GM21723 (cell line): ENCODE results near the gene SUCO.
"Not testable (repeated sequence)": the region's sequence is repeated elsewhere in the genome, so short reads cannot be mapped to it uniquely, and the experiment has no call there.

ENCODE experiments used
- ATAC-seq: cut with Tn5 transposase; IDR thresholded peaks from one replicate; pipeline ENCODE4 v1.9.1; 2021; ENCODE audit warnings: mild to moderate bottlenecking, moderate library complexity; ENCODE audit not compliant: unreplicated experiment

SUCO gene

DNA sequence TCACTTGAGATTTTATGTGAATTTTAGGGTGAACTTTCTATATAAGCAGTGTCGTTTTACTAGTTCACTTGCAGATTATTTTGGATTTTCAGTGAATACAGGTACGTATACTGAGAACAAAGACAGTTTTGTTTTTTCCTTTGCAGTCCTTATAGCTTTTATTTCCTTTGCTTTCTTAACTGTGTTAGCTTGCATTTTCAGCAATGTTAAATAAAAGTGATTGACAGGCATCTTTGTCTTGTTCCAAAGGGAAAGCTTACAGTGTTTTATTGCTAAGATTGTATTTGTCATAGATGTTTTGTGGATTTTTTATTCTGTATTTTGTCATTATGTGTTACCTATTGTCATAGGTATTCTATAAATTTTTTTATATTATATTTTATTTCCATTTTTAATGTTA is 72.7 kb downstream of the SUCO start:
- no peak for ATAC-seq

DNA sequence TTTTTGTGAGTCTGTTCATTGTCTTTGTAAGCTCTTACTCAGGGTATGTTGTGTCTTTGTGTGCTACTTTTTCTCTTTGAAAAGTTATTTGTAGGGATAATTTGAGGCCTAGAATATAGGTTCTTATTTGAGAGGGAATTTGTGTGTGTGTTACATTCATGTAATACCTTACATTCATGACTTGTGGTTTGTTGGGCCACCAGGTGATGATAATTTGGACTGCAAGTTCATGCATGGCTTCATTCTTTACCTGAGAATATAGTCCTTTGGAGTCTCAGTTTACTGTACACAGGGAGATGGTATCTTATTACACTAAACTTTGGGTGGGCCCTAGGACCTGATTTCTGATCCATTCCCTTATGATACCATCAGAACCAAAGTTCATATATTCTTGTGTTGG is 74.2 kb downstream of the SUCO start:
- ATAC-seq, result no peak

DNA sequence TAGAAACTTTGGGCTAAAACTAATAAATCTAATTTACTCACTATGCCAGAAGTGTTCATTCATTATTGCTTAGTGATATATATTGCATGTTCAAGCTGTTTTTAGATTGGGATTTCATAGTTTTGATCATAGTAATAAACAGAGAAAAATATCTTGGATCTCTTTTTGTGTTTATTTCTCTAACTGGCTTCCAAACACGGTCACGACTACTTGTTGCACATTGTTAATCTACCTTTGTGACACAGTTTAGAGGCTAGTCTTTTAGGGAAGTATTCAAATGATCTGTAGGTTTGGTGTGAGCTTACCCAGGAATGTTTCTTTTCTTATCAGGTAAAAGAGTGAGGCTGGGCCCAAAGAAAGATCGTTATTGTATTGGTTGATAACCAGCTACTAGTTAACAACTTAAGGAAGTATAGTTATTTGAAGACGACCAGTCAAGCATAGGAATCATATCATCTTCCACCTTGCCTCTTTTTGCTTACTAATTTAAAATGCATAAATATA is 75.2 kb downstream of the SUCO start:
- ATAC-seq, result no peak

DNA sequence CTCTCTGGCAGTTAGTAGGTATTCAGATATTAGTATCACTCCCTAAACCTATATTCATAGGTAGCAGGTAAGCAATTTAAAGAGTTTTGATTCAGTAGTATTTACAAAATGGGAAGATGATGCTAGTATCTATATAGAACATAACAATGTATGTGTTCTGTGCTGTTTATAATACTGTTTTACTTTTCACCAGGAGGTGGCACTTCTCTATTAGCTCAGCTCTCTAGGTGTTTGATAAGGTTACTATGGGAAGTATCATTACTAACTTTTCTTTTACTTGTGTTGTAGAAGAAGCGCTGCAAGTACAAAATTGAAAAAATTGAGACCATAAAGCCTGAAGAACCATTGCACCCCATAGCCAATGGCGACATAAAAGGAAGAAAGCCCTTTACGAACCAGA is 76.6 kb downstream of the SUCO start:
- no peak for ATAC-seq

DNA sequence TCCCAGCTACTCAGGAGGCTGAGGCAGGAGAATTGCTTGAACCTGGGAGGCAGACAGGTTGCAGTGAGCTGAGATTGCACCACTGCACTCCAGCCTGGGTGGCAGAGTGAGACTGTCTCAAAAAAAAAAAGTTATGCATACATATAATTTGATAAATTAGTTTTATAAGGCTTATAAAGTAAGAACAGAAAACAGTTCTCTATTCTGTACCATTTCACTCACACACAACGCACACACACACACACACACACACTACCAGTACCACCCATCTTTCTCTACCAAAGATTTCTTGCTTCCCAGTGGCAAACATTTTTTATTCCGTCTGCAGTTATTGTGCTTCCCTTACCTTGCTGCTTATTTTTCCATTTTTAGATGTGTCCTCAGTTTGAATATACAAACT is 79.5 kb downstream of the SUCO start:
- ATAC-seq, result no peak

DNA sequence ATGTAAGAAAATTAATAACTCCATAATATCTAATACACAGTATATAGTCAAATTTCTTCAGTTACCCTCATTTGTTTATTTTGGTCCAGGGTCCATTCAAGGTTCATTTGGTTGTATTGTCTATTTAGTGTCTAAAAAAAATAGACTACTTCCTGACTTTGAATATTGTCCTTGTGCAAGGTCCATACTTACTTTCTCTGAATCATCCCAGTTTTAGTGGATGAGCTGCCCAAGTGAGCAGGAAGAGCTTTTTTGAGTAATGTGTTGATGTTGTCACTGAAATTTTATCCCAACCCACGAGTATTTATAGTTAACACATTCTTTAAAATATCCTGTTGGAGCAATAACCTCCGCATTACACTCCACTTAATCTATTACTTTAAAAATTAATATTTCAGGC is 80.3 kb downstream of the SUCO start:
- ATAC-seq, result no peak

DNA sequence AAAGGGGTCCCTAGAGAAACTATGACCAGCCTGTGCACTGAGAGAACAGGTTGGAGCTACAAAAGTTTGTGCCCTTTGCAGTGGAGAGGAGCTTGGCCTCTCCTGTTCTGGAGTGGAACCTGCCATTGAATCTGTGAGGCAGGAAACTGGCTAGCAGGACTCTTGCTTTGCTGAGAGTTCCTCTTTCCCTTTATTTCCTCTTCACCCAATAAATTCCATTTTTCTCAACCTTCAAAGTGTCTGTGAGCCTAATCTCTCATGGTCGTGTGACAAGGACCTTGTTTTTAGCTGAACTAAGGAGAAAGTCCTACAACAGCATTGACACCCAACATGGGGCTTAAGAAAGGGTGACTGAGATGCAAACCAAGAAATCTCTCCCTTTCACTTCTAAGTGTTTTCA is 83.2 kb downstream of the SUCO start:
- ATAC-seq, result no peak

DNA sequence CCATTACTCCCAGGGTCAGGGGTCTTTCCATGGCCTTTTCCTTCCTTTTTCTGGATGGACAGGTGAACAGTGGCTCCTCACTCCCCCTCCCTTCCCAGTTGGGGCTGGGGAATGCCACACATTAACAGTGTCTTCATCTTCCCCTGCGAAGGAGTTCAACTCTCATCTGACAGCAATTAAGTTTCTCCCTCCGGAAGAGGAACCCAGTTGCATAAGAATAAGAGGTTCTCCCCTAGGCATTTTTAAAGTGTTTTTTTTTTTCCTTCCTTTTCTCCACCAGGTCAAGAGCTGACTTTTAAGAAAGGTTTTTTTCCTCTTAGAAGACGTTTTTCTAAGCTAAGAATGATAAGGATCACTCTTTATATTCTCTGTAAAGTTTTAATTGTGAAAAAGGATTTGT is 83.7 kb downstream of the SUCO start:
- no peak for ATAC-seq

DNA sequence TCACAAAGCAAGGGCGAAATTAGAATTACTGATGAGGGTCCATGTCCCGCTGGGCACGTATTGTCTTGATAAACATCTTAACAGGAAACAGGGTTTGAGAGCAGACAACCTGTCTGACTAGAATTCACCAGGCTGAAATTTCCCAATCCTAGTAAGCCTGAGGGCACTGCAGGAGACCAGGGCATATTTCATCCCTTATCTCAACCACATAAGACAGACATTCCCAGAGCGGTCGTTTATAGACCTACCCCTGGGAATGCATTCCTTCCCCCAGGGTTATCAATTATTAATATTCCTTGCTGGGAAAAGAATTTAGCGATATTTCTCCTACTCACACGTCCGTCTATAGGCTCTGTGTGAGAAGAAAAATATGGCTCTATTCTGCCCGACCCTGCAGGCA is 87.7 kb downstream of the SUCO start:
- ATAC-seq, result not testable (repeated sequence)

DNA sequence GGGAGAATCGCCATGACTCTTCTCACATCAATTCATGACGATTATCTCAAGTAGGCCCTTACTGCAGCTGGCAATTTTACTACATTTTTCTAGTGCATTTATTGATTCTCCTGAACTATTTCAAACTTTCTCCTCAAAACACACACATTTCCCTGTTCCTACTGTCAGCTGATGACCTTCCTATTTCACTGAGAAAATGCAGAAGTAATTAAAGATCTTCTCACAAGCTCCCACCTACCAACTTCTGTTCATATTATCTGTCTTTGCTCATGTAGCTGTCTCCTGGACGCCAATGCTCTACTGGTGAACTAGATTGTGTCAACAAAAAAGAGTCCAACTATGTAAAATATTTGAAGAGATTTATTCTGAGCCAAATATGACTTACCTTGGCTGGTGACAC is 89.6 kb downstream of the SUCO start:
- no peak for ATAC-seq

DNA sequence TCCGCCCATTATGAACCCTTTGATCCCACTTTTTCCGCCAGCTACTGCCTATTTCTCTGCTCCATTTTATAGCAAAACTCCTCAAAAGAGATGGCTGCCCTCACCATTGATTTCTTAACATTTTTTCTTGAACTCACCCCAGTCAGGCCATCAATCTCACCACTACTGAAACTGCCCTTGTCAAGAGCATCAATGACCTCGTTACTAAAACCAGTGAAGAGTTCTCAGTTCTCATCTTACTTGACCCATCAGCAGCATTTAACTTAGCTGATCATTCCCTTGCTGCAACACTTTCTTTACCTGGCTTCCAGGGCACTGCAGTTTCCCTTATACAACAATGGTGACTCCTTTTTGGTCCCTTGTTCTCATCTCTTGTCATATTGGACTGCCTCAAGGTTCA is 90.8 kb downstream of the SUCO start:
- no peak for ATAC-seq

DNA sequence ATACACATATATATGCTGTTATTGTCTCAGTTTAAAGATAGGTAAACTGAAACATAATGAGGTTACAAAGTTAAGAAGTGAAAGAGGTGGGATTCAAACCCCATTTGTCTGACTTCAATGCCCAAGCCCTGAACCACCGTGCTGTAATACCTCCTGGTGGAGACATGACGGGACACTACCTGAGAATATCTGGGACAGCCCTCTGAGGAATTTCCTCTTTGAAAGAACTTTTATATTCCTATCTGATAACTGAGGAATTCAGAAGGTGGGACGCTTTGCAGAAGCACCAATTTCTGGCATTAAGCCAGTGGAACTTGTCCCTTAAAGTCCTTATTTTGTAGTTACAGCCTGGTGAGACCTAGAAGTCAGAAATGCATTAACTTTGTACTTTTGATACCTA is 93.9 kb downstream of the SUCO start:
- ATAC-seq, result no peak

DNA sequence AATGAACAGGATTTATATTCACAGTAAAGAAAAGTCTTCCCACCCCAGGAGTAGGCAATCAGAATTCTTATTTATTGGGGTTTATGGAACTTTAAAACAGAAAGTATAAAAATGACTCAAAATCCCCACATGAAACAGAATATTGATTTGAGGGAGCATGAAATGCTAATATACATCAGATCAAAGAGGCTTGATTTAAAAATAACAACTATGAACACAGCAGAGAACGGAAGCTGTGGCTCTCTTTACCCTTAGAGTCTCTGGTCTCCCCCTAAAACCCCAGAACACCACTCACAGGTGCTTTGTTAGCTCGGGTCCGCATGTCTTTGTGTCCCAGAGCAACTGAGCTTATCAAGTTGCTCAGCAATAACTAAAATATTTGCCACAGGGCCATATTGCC is 94.8 kb downstream of the SUCO start:
- no peak for ATAC-seq

DNA sequence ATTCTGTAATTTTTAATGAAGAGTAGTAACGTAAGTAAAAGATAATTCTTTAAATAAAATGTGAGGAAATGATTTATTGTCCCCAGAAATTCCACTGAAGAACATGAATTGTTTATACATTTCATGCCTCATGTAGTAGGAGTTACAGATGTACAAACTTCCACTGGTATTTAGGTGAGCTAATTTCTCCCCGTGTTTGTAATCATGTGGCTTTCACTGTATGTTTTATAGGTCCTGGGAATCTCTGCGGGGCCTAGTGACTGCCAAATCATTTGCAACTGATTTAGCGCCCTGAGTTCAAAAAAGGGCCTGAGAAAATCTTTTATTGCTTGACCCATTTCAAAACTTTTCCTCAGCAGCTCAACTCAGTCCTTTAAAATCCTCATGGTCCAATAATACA is 95.5 kb downstream of the SUCO start:
- ATAC-seq, result no peak

DNA sequence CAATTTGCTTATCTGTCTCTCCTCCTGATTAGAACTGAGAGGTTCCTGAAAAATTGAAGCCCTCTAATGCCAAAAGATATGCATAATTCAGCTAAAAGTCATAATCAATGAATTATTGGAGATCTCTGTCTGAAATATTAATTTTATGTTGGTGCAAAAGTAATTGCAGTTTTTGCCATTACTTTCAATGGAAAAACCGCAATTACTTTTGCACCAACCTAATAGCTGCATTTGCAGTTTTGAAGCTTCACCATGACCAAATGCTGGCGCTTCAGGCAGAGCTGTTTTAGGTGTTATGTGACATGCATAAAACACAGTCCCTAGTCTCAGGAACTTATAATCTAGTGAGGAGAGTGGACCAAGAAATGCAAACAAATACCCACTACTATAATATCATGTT is 96.2 kb downstream of the SUCO start:
- ATAC-seq, result no peak

DNA sequence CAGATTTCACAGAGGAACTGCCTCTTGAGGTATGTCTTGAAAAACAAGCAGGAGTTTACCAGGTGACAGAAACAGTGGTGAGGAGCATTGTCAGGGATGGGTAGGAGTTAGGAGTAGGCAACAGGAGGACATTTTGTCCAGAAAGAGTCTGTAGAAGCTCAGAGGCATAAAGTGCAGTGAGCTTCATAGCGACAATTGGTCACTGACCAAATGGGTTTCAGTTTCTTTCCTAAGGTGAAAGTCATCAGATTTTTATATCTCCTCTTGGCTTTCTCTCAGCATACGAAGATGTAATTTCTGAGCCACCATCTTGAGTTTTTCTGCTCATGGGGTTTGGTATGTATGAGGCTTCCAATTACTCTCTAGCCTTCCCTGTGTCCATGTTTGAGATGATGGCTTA is 96.7 kb downstream of the SUCO start:
- ATAC-seq, result no peak

DNA sequence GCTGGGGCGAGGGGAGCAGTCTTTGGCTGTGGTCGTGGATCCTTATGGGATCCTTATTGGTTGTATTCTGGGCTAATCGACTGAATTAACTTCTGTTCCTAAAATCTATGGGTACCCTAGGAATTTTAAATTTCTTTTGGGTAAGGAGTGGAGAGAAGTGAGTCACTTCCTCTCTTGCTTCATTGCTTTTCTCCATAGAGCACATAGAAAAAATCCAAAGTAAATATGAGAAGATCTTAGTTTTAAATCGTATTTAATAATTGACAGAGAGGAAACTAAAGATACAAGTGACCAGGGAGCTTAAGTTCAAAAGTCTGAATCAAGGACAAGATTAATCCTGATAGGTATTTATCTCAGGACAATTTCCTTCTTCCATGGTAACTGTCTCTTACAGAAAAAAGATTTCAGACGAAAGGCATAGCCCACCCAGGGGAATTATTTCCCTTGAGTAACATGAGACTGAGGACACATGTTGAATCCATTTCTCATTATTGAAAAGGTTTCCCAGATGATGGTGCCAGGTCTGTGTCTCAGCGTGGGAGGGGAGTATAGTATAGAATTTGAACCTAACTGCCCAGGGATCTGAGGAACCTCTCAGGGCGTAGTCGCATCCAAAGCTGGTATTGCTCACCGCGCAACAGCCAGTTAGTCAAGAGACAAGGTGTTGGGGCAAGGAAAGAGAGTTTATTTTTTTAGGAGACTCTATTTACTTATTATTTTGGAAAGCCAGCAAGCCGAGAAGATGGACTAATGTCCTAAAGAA is 97.3 kb downstream of the SUCO start:
- ATAC-seq, result no peak

DNA sequence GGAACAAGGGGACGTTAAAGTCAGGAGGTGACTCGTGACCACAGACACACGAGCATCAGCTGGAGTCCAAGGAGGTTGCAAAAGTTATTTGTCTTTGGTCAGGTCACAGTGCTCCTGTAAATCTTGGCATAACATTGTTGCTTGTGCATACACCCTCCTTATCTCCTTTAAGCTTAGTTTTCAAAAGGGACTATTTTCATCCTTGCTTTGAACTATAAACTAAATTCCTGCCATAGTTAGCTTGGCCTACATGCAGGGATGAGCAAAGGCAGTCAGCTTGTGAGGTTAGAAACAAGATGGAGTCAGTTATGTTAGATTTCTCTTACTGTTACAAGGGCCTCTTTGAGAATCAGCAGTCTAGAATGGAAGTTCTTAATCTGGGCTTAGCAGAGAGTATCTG is 97.9 kb downstream of the SUCO start:
- ATAC-seq, result no peak

DNA sequence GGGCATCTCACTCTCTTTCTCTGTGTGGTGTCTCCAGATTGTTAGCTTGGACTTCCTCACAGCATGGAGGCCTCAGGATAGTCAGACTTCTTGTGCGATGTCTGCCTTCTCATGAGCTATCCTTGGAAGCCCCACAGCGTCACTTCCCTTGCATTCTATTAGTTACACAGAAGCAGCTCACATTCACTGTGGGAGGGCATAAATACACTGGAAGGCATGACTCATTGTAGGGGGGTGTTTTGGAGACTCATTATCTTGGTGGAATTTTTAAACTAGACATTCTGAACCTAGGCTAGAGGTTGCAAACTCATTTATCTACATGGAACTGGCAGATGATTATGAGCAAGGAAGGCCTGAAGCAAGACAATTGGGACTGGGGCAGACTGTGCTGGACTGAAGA is 104.6 kb downstream of the SUCO start:
- no peak for ATAC-seq

DNA sequence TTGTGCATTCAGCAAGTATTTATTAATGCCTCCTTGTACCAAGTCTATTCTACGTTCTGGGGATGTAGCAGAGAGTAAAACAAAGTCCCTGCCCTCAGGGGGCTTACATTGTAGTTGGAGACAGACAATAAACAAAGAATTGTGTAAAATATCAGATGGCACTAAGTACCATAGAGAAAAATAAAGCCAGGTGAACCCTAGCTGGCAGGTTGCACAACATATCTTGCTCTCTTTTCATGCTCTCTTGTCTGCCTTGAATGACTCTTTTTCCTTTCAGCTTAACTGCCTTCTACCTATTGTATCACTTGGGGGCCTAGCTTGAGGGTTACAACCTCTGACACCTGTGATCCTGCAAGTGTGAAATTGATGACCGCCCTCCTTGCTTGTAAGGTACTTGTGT is 105.3 kb downstream of the SUCO start:
- ATAC-seq, result no peak

DNA sequence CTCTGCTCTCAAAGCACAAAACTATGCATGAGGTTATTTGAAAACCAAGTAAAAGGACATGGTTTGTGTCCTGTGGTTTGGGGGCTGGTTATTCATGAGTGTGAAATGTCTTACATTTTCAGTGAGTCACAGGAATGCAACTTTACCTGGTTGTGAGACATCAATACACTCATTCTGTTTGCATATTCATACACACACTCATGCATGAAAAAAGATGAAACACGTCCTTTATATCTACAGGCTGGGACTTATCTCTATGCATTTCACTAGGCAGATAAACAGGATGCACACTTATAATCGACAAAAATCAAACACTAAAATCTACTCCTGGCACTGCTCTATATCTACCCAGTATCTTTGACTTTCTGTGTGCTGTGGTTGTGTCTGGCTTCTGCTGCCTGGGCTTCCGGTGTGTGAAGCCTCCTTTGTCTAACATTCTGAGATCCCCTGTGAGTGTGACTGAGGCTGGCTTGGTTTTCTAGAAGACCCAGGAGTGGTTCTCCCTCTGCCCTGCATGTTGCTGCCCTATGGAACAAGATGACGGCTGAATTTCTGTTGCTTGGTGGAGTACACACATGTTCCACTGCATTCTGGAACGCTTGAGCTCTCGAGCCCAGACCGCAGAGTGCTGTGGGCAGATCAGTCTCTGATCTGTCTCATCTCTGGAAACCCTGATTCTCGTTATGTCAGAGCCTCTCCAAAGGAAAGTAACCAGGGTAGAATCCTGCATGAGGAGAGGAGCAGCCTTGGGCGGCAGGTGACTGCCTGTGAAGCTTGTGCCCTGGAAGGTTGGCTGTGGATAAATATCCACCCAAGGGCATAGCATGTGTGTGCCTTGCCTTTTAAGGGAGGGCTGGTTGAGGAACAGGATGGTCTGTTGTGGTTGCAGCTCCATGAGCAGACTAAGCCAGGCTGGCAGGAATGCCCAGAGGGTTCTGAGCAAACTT is 106.2 kb downstream of the SUCO start:
- peak; percentile 75 for ATAC-seq

DNA sequence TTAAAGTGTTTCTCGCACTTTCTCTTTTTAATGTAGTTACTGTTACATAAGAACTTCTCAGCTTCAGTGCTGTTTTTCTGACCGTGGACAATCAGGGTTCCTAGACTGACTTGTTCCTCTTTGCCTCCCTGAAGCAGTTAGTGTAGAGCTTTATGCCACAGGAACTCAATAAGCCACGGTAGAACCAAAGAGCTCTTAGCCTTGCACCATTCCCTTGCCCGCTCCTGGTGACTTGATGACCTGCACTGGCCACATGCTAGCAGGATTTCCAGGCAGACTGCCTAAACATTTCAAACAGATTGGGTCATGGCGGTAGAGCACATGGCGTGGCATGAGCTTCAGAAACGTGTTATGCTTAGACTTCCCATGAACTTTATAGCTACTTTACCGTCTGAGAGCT is 107.2 kb downstream of the SUCO start:
- no peak for ATAC-seq
